Ascending aorta (tissue), 2 donors: ENCODE measurements around the gene DDX55. TPM values are rescaled to one million over a fixed set of nuclear protein-coding genes. Genes with fewer than 3 reads are reported as not detected.

ENCODE experiments used
- DNase-seq, 2 donors: peaks; one replicate each; pipeline ENCODE4 v3.0.0-alpha.2; 2019; ENCODE audit warnings: low spot score in 2 of 2
- H3K27ac ChIP-seq, 2 donors: fragments of 200-600 bp; sonication (generic); one replicate each; pipeline ENCODE4 v1.5.1; 2016 to 2017; ENCODE audit warnings: mild to moderate bottlenecking in 1 of 2
- H3K27me3 ChIP-seq: fragments of 200-600 bp; sonication (generic); one replicate; pipeline ENCODE4 v1.5.1; 2017
- H3K36me3 ChIP-seq, 2 donors: fragments of 200-600 bp; sonication (generic); one replicate each; pipeline ENCODE4 v1.5.1; 2016
- H3K4me1 ChIP-seq, 2 donors: fragments of 200-600 bp; sonication (generic); one replicate each; pipeline ENCODE4 v1.5.1; 2016 to 2017; ENCODE audit warnings: mild to moderate bottlenecking in 1 of 2
- H3K4me3 ChIP-seq, 2 donors: fragments of 200-600 bp; sonication (generic); one replicate each; pipeline ENCODE4 v1.5.1; 2016 to 2017; ENCODE audit warnings: mild to moderate bottlenecking in 1 of 2
- H3K9me3 ChIP-seq, 2 donors: fragments of 200-600 bp; sonication (generic); one replicate each; pipeline ENCODE4 v1.5.1; 2016
- intact Hi-C: fragments of 100-400 bp; cut with DNase I; formaldehyde crosslinking; loops from one replicate; pipeline ENCODE4 v1.15.1; 2023
- total RNA-seq: library from RNA; depleted of rRNA; stranded (reverse); fragments of >200 nt; gene quantifications from one replicate; pipeline ENCODE4 v1.1.0, GENCODE V29; 2016
- TF ChIP-seq, protein P1 (sequence below), 3 experiments: fragments of 200-600 bp in 2 of 3; fragments of 450-650 bp in 1 of 3; sonication (generic) in 2 of 3; IDR thresholded peaks; one replicate each; pipeline ENCODE4 v1.5.1; 2016 to 2019; ENCODE audit warnings: antibody characterized with exemption in 3 of 3, mild to moderate bottlenecking in 1 of 3, moderate library complexity in 1 of 3

The DDX55 gene
- total RNA-seq, 1 donor from 2014 or later: 26.6 TPM

DNA sequence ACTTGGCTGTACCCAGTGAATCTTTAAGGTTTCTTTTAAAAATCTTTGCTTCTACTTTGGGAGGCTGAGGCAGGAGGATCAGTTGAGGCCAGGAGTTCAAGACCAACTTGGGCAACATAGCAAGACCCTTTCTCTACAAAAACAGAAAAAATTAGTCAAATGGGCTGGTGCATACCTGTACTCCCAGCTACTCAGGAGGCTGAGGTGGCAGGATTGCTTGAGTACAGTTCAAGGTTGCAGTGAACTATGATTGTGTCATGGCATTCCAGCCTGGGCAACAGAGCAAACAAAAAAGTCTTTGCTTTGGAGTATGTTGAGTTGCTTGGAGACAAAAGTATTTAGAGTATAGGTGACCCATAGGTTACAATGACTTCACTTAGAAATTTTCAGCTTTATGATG is 6.2 kb upstream of the DDX55 start:
- H3K9me3 ChIP-seq: no peaks in the 10 kb centered on the region
- DNase-seq: no peak
- peaks cover 74 to 81% of the 10 kb centered on the region in 2 donors for H3K36me3 ChIP-seq
- intact Hi-C loops: no loop called here
- TF ChIP-seq, protein P1, sequence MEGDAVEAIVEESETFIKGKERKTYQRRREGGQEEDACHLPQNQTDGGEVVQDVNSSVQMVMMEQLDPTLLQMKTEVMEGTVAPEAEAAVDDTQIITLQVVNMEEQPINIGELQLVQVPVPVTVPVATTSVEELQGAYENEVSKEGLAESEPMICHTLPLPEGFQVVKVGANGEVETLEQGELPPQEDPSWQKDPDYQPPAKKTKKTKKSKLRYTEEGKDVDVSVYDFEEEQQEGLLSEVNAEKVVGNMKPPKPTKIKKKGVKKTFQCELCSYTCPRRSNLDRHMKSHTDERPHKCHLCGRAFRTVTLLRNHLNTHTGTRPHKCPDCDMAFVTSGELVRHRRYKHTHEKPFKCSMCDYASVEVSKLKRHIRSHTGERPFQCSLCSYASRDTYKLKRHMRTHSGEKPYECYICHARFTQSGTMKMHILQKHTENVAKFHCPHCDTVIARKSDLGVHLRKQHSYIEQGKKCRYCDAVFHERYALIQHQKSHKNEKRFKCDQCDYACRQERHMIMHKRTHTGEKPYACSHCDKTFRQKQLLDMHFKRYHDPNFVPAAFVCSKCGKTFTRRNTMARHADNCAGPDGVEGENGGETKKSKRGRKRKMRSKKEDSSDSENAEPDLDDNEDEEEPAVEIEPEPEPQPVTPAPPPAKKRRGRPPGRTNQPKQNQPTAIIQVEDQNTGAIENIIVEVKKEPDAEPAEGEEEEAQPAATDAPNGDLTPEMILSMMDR (IDR thresholded peaks at IDR 0.05): no peak
- no peaks in the 10 kb centered on the region for H3K27me3 ChIP-seq
- H3K4me1 ChIP-seq: peaks cover 2 to 3% of the 10 kb centered on the region in 2 donors
- no peak overlapping the region for H3K4me3 ChIP-seq
- no peak overlapping the region for H3K27ac ChIP-seq

DNA sequence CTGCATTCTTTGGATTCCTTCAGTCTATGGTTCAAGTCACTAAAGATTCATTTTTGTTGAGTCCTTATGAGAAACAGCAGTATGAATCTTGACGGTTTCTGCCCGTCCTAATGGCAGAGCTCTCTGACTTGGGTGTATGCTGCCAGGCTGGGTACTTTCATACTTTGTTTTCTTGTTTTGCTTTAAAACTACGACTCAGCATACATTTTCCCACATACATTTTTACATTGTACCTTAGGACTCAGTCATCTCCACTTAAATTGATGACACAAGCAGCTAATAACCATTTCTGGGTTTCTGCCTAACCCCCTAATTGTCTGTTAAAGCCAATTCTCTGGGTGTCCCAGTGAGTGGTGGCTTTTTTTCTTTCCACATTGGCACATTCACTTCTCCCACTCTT is 4.8 kb upstream of the DDX55 start:
- peaks cover 61 to 68% of the 10 kb centered on the region in 2 donors for H3K36me3 ChIP-seq

DNA sequence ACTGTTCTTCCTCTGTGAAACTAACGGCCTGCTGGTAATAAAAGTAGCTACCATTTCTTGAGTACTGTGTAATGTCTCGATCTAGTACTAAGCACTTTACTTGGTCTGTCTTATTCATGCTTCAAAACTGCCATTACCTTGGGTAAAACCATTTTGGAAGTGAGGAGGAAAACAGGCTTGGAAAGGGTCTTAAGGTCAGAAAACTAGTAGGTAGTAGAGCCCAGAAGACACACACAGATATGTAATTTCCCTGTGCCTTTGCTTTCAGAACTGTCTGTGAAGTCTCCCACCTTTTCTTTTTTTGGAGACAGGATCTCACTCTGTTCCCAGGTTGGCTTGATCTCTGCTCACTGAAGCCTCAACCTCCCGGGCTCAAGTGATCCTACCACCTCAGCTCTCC is 3.4 kb upstream of the DDX55 start:
- no peak overlapping the region for H3K4me3 ChIP-seq
- DNase-seq: peak in 1 of 2 donors; percentile 40
- TF ChIP-seq, protein P1 (IDR thresholded peaks at IDR 0.05): no peak
- no peaks in the 10 kb centered on the region for H3K27me3 ChIP-seq
- no peak overlapping the region for H3K27ac ChIP-seq
- H3K4me1 ChIP-seq: peaks cover 0 to 8% of the 10 kb centered on the region in 2 donors
- H3K9me3 ChIP-seq: no peaks in the 10 kb centered on the region
- H3K36me3 ChIP-seq: peaks cover 47 to 53% of the 10 kb centered on the region in 2 donors
- intact Hi-C loops: no loop called here

More for the DNA sequence above, 4.8 kb upstream of the DDX55 start:
- Histone ChIP-seq H3K27me3 (no peaks in the 10 kb centered on the region), H3K4me1 (peaks cover 0 to 4% of the 10 kb centered on the region in 2 donors), H3K4me3 (no peak overlapping the region), H3K27ac (no peak overlapping the region), H3K9me3 (no peaks in the 10 kb centered on the region)
- TF ChIP-seq, protein P1 (IDR thresholded peaks at IDR 0.05): no peak
- no peak for DNase-seq
- intact Hi-C loops: no loop called here

DNA sequence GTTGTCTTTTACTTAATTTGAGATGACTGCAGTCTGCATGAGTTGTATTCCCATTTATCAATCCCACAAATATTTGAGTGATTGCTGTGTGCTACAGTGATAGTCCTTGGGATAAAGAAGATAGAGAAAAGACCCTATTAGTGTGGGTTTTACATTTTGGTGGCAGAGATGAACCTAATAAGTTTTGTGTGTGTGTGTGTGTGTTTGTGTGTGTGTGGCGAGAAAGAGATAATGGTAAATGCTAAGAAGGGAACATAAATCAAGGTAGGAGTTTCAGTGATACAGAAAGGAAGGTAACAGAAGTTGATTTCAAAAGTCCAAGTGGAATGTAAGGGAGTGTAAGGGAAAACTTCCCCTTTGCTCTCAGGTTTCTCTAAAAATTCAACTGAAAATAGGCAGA is 2.6 kb upstream of the DDX55 start:
- no peak for DNase-seq
- TF ChIP-seq, protein P1 (IDR thresholded peaks at IDR 0.05): no peak
- H3K27me3 ChIP-seq: no peaks in the 10 kb centered on the region
- H3K4me3 ChIP-seq: no peak overlapping the region
- peaks cover 42 to 46% of the 10 kb centered on the region in 2 donors for H3K36me3 ChIP-seq
- H3K4me1 ChIP-seq: peaks cover 0 to 8% of the 10 kb centered on the region in 2 donors
- H3K9me3 ChIP-seq: no peaks in the 10 kb centered on the region
- no peak overlapping the region for H3K27ac ChIP-seq
- intact Hi-C loops: no loop called here

DNA sequence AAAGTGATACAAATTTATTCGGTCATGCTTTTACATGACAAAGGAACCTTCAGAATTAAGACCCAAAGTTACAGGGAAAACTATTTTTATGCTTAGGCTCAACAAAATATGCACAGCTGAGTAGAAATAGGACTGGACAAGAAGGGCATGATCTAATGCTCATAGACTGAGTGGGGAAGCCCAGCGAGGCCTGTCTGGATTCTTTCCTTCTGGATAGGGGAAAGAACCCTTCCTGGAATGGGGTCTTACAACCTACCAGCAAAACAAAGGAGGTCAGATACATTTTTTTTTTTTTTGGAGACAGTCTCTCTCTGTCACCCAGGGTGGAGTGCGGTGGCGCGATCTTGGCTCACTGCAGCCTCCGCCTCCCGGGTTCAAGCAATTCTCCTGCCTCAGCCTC is 2.2 kb upstream of the DDX55 start:
- intact Hi-C loops: loop anchor here (2.0 kb wide), 1 partner anchor 329 kb away; the partner anchor contains the start of gene CDK2AP1
- TF ChIP-seq, protein P1 (IDR thresholded peaks at IDR 0.05): no peak
- no peak overlapping the region for H3K27ac ChIP-seq
- no peaks in the 10 kb centered on the region for H3K27me3 ChIP-seq
- peaks cover 0 to 8% of the 10 kb centered on the region in 2 donors for H3K4me1 ChIP-seq
- DNase-seq: no peak
- H3K9me3 ChIP-seq: no peaks in the 10 kb centered on the region
- H3K36me3 ChIP-seq: peaks cover 38 to 41% of the 10 kb centered on the region in 2 donors
- H3K4me3 ChIP-seq: no peak overlapping the region
